Testis (tissue), 3 donors: Measurements from ENCODE around the gene TM9SF4. TPM values are rescaled to one million over a fixed set of nuclear protein-coding genes. Genes with fewer than 3 reads are reported as not detected.

ENCODE experiments used
- DNase-seq: peaks from one replicate; pipeline ENCODE4 v3.0.0-alpha.2; 2019
- H3K27ac ChIP-seq, 2 donors: fragments of 200-600 bp; sonication (generic); one replicate each; pipeline ENCODE4 v1.5.1; 2019
- H3K27me3 ChIP-seq: fragments of 200-600 bp; sonication (generic); one replicate; pipeline ENCODE4 v1.5.1; 2019
- H3K36me3 ChIP-seq: fragments of 200-600 bp; sonication (generic); one replicate; pipeline ENCODE4 v1.5.1; 2017; ENCODE audit warnings: low read depth; ENCODE audit errors: missing control alignments
- H3K4me1 ChIP-seq: fragments of 200-600 bp; sonication (generic); one replicate; pipeline ENCODE4 v1.5.1; 2019
- H3K4me3 ChIP-seq, 2 donors: fragments of 200-600 bp; sonication (generic); one replicate each; pipeline ENCODE4 v1.5.1; 2017 to 2019
- H3K9me3 ChIP-seq: fragments of 200-600 bp; sonication (generic); one replicate; pipeline ENCODE4 v1.5.1; 2017
- POLR2A ChIP-seq: fragments of 450-650 bp; IDR thresholded peaks from one replicate; pipeline ENCODE4 v1.6.1; 2017; ENCODE audit warnings: antibody characterized with exemption, mild to moderate bottlenecking, moderate library complexity
- WGBS, 2 donors: methylation state at CpG; one replicate each; pipeline ENCODE4 v1.1.5; 2018; 5-methylcytosine and 5-hydroxymethylcytosine counted together
- intact Hi-C: fragments of 100-400 bp; cut with DNase I; formaldehyde crosslinking; loops from one replicate; pipeline ENCODE4 v1.15.1; 2023; ENCODE audit warnings: low total_unique reads
- polyA plus RNA-seq: library from polyadenylated mRNA; stranded (reverse); fragments of 350-450 nt; fragmentation: Illumina TruSeq; extraction: RNeasy Lipid Tissue Mini Kit (QIAGEN cat#74804); gene quantifications from one replicate; pipeline ENCODE4 v1.2.3, GENCODE V29; 2014; ENCODE audit warnings: low read depth, low replicate concordance; ENCODE audit not compliant: insufficient read depth
- total RNA-seq, 2 donors: library from RNA; depleted of rRNA; stranded (reverse); fragments of >200 nt; gene quantifications; one replicate each; pipeline ENCODE4 v1.2.3, GENCODE V29; 2016
- TF ChIP-seq, protein P1 (sequence below), 3 experiments: fragments of 450-650 bp in 2 of 3; fragments of 200-600 bp in 1 of 3; sonication (generic) in 1 of 3; IDR thresholded peaks; one replicate each; pipeline ENCODE4 v1.5.1; 2016 to 2019; ENCODE audit warnings: antibody characterized with exemption in 3 of 3, mild to moderate bottlenecking in 2 of 3, moderate library complexity in 1 of 3

Gene TM9SF4
- total and polyA plus RNA-seq, 3 donors from 2014 or later, result 53.2 to 55.8 (median 54.3) TPM

DNA sequence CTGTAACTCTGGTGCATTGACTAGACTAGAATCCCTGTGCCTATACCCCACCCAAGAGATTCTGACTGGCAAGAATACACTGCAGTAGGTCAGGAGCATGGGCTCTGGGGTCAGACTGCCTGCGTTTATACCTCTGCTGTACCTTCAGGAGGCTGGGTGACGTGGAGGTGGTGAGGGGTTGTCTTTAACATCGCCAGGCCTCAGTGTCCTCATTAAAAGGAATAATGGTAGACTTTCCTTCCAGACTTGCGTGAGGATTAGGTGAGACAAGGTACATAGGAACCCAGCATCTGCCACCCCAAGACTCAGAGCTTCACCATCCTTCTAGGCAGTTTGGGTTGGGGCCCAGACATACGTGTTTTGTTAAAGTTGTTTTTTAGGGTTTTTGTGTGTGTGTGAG lies 44.3 kb downstream of the TM9SF4 start:
- DNase-seq, result no peak
- H3K4me3 ChIP-seq, result no peak overlapping the region
- TF ChIP-seq, protein P1, sequence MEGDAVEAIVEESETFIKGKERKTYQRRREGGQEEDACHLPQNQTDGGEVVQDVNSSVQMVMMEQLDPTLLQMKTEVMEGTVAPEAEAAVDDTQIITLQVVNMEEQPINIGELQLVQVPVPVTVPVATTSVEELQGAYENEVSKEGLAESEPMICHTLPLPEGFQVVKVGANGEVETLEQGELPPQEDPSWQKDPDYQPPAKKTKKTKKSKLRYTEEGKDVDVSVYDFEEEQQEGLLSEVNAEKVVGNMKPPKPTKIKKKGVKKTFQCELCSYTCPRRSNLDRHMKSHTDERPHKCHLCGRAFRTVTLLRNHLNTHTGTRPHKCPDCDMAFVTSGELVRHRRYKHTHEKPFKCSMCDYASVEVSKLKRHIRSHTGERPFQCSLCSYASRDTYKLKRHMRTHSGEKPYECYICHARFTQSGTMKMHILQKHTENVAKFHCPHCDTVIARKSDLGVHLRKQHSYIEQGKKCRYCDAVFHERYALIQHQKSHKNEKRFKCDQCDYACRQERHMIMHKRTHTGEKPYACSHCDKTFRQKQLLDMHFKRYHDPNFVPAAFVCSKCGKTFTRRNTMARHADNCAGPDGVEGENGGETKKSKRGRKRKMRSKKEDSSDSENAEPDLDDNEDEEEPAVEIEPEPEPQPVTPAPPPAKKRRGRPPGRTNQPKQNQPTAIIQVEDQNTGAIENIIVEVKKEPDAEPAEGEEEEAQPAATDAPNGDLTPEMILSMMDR (IDR thresholded peaks at IDR 0.05), result no peak
- TF ChIP-seq POLR2A, result no peak
- intact Hi-C loops, result no loop called here
- H3K4me1 ChIP-seq, result peaks cover 10% of the 10 kb centered on the region
- no peaks in the 10 kb centered on the region for H3K27me3 ChIP-seq
- no peaks in the 10 kb centered on the region for H3K9me3 ChIP-seq
- 96 to 100% methylated on average over 5 of the region's 5 CpGs for WGBS, 2 donors
- no peak overlapping the region for H3K27ac ChIP-seq
- H3K36me3 ChIP-seq, result no peaks in the 10 kb centered on the region

DNA sequence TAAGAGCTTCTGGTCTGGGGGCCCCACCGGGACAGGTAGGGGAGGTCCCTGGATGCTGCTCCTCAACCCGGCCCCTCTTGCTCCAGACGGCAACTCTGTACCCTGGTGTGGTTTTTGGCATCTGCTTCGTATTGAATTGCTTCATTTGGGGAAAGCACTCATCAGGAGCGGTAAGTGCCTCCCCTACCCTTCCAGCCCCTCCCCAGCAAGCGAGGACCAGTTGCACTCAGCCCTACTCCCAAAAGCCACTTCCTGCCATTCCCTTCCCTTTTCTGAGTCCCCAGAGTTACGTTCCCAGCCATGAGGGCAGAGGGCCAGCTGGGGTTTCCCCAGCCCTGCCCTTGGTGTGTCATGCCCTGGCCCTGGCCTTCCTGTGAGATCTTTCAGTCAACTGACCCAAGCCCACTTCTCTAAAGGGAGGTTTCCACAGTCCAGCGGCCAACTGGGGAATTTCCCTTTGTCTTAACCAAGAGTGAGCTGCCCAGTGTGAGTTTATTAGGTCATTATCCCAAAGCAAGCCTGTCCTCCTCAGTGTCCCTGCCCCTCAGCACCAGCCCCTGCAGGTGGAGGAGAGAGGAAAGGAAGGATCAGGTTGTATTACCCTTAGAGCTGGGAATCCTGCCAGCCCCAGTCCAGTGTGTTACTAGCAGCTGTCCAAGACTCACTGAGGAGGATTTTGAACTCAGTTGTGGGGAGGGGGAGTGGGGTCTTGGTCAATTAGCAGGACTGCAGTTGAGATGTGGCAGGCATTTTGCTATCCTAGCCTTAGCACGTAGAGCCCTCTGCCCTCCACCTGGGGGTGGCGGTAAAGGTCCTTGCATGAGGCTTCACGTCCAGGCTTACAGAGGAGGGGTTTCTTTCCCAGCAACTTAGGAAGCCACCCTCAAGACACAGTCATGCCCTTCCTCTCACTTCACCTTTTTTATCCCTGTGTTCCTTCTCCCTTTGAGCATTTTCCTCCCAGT lies 45.8 kb downstream of the TM9SF4 start:
- Histone ChIP-seq H3K36me3 (no peaks in the 10 kb centered on the region), H3K4me3 (no peak overlapping the region), H3K9me3 (no peaks in the 10 kb centered on the region), H3K27ac (no peak overlapping the region), H3K4me1 (peaks cover 10% of the 10 kb centered on the region), H3K27me3 (no peaks in the 10 kb centered on the region)
- intact Hi-C loops, result no loop called here
- TF ChIP-seq POLR2A, result no peak
- TF ChIP-seq, protein P1 (IDR thresholded peaks at IDR 0.05), result peak in 1 of 3 experiments; percentile 6
- 52 to 59% methylated on average over 9 to 11 of the region's 11 CpGs for WGBS, 2 donors
- peak; percentile 71 for DNase-seq

DNA sequence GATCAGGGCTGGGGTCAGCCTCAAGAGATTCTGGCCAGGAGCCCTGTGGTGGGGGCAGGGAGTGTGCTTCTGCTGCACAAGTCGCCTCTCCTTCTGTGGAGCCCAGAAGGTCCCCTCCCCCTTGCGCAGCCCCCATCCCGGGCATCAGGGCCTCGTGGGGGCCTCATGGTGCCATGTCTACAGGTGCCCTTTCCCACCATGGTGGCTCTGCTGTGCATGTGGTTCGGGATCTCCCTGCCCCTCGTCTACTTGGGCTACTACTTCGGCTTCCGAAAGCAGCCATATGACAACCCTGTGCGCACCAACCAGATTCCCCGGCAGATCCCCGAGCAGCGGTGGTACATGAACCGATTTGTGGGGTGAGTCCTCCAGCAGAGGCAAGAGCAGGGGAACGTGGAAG lies 48.1 kb downstream of the TM9SF4 start:
- Histone ChIP-seq H3K27ac (no peak overlapping the region), H3K4me1 (peaks cover 10% of the 10 kb centered on the region), H3K27me3 (no peaks in the 10 kb centered on the region), H3K36me3 (no peaks in the 10 kb centered on the region), H3K4me3 (no peak overlapping the region), H3K9me3 (no peaks in the 10 kb centered on the region)
- DNase-seq, result no peak
- TF ChIP-seq, protein P1 (IDR thresholded peaks at IDR 0.05), result no peak
- no peak for TF ChIP-seq POLR2A
- WGBS, 2 donors, result 88 to 90% methylated on average over 12 to 14 of the region's 14 CpGs
- intact Hi-C loops, result no loop called here

DNA sequence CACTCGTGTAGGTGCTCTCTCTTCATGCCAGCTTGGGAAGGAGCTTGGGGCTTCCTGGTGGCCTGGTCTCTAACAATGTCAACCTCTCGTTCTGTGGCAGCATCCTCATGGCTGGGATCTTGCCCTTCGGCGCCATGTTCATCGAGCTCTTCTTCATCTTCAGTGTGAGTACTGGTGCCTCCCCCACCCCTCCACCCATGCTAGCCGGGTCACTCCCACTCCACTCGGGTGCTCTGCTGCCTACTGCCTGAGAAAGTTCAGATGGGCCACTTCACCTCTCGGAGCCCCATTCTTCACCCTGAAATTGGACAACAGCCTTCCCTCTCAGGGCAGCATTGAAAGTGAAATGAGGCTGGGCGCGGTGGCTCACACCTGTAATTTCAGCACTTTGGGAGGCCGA lies 48.8 kb downstream of the TM9SF4 start:
- intact Hi-C loops, result no loop called here
- Histone ChIP-seq H3K27ac (no peak overlapping the region), H3K36me3 (no peaks in the 10 kb centered on the region)

More for the DNA sequence above, 48.8 kb downstream of the TM9SF4 start:
- Histone ChIP-seq H3K27me3 (no peaks in the 10 kb centered on the region), H3K4me3 (no peak overlapping the region), H3K4me1 (peaks cover 10% of the 10 kb centered on the region), H3K9me3 (no peaks in the 10 kb centered on the region)
- WGBS, 2 donors, result 95 to 97% methylated on average over 11 of the region's 11 CpGs
- TF ChIP-seq, protein P1 (IDR thresholded peaks at IDR 0.05), result no peak
- no peak for TF ChIP-seq POLR2A
- DNase-seq, result no peak
